ENCODE results near the gene INTS3.

INTS3 gene

DNA sequence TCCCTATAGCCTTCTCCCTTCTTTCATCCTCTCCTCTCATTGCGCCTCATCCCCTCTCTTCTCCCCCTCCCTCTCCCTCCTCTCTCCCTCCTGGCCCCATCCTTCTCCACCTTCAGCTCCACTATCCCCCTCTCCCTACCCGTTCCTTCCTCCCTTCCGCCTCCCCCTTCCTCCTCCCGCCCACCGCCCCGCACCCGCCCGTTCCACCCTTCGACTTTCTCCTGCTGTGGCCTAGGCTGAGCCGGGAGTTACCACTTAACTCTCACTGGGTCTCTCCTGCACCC lies 47.8 kb upstream of the INTS3 start:
- Histone ChIP-seq H2AFZ (ENCODE audit: low read length) (no peak overlapping the region), H3K4me1 (ENCODE audit: insufficient read depth, low read length, poor library complexity, severe bottlenecking) (no peaks in the 10 kb centered on the region), H3K79me2 (ENCODE audit: insufficient read depth, low read length) (no peaks in the 10 kb centered on the region), H3K9me3 (ENCODE audit: insufficient read depth, low read depth, low read length) (no peaks in the 10 kb centered on the region), H3K4me3 (ENCODE audit: low read length, poor library complexity, severe bottlenecking) (no peak overlapping the region), H3K27me3 (ENCODE audit: insufficient read depth, low read length, poor library complexity, severe bottlenecking) (no peaks in the 10 kb centered on the region), H3K36me3 (ENCODE audit: insufficient read depth, low read length) (no peaks in the 10 kb centered on the region), H4K20me1 (ENCODE audit: insufficient read depth, low read length, poor library complexity, severe bottlenecking) (no peaks in the 10 kb centered on the region), H3F3A (ENCODE audit: low read depth) (no peaks in the 10 kb centered on the region), H3K9ac (ENCODE audit: low read depth, low read length, poor library complexity, severe bottlenecking) (no peak overlapping the region), H3K9me2 (replicated peaks; ENCODE audit: low read depth, low read length) (no peaks in the 10 kb centered on the region), H3K4me2 (ENCODE audit: low read depth, low read length, poor library complexity, severe bottlenecking) (no peak overlapping the region)
- TF ChIP-seq, protein P1, sequence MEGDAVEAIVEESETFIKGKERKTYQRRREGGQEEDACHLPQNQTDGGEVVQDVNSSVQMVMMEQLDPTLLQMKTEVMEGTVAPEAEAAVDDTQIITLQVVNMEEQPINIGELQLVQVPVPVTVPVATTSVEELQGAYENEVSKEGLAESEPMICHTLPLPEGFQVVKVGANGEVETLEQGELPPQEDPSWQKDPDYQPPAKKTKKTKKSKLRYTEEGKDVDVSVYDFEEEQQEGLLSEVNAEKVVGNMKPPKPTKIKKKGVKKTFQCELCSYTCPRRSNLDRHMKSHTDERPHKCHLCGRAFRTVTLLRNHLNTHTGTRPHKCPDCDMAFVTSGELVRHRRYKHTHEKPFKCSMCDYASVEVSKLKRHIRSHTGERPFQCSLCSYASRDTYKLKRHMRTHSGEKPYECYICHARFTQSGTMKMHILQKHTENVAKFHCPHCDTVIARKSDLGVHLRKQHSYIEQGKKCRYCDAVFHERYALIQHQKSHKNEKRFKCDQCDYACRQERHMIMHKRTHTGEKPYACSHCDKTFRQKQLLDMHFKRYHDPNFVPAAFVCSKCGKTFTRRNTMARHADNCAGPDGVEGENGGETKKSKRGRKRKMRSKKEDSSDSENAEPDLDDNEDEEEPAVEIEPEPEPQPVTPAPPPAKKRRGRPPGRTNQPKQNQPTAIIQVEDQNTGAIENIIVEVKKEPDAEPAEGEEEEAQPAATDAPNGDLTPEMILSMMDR (conservative IDR thresholded peaks at IDR 0.05; ENCODE audit: low read length) = no peak
- TF ChIP-seq EZH2phosphoT487 (IDR thresholded peaks at IDR 0.05; ENCODE audit: borderline replicate concordance) = no peak

DNA sequence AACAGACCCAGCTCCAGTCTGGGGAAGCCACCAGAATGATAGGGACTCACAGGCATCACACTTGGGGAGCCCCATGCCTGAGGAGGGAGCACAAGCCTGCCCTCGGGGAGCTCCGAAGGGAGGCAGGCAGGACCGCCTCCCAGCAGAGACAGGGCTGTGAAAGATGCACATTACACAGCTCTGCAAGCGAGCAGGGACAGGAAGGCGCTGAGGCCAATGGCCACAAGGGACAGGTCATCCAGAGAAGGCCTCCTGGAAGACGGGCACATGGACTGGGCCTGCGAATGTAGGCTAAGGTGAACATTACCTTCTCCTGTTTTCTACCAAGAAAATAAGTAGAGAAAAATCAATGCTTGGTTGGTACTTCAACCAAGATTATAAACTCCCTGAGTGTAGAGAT lies 45.1 kb upstream of the INTS3 start:
- Histone ChIP-seq H3K79me2 (ENCODE audit: insufficient read depth, low read length) (no peaks in the 10 kb centered on the region), H3K9me2 (replicated peaks; ENCODE audit: low read depth, low read length) (no peaks in the 10 kb centered on the region), H3K36me3 (ENCODE audit: insufficient read depth, low read length) (no peaks in the 10 kb centered on the region), H2AFZ (ENCODE audit: low read length) (no peak overlapping the region), H3K9ac (ENCODE audit: low read depth, low read length, poor library complexity, severe bottlenecking) (no peak overlapping the region), H4K20me1 (ENCODE audit: insufficient read depth, low read length, poor library complexity, severe bottlenecking) (no peaks in the 10 kb centered on the region), H3K4me3 (ENCODE audit: low read length, poor library complexity, severe bottlenecking) (no peak overlapping the region), H3K4me1 (ENCODE audit: insufficient read depth, low read length, poor library complexity, severe bottlenecking) (no peaks in the 10 kb centered on the region), H3K4me2 (ENCODE audit: low read depth, low read length, poor library complexity, severe bottlenecking) (no peak overlapping the region), H3F3A (ENCODE audit: low read depth) (no peaks in the 10 kb centered on the region), H3K9me3 (ENCODE audit: insufficient read depth, low read depth, low read length) (no peaks in the 10 kb centered on the region), H3K27me3 (ENCODE audit: insufficient read depth, low read length, poor library complexity, severe bottlenecking) (no peaks in the 10 kb centered on the region)
- TF ChIP-seq, protein P1 (conservative IDR thresholded peaks at IDR 0.05; ENCODE audit: low read length) = no peak
- no peak for TF ChIP-seq EZH2phosphoT487 (IDR thresholded peaks at IDR 0.05; ENCODE audit: borderline replicate concordance)

DNA sequence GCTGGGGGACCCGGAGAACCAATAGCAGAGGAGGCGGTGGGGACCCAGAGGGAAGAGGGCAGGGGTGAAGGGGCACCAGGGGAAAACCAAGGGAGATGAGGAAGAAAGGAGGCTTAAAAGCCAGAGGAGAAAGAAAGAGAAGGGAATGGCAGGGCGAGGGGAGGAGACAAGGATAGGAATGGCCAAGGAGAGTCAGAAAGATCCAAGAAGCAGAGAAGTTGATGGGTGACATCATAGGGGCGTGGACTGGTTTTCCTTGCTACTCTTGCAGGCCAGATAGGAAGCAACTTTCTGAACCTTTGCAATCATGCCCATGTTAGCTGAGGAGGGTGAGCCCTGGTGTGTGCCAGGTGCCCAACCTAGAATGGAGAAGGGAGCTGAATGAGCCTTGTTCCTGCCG lies 44.0 kb upstream of the INTS3 start:
- H3K9ac ChIP-seq (ENCODE audit: low read depth, low read length, poor library complexity, severe bottlenecking) = no peak overlapping the region
- H3K4me1 ChIP-seq (ENCODE audit: insufficient read depth, low read length, poor library complexity, severe bottlenecking) = no peaks in the 10 kb centered on the region
- H3K36me3 ChIP-seq (ENCODE audit: insufficient read depth, low read length) = no peaks in the 10 kb centered on the region
- H3F3A ChIP-seq (ENCODE audit: low read depth) = no peaks in the 10 kb centered on the region
- no peaks in the 10 kb centered on the region for H3K9me2 ChIP-seq (replicated peaks; ENCODE audit: low read depth, low read length)
- no peaks in the 10 kb centered on the region for H3K9me3 ChIP-seq (ENCODE audit: insufficient read depth, low read depth, low read length)
- TF ChIP-seq, protein P1 (conservative IDR thresholded peaks at IDR 0.05; ENCODE audit: low read length) = no peak
- H2AFZ ChIP-seq (ENCODE audit: low read length) = no peak overlapping the region
- H3K79me2 ChIP-seq (ENCODE audit: insufficient read depth, low read length) = no peaks in the 10 kb centered on the region
- no peaks in the 10 kb centered on the region for H4K20me1 ChIP-seq (ENCODE audit: insufficient read depth, low read length, poor library complexity, severe bottlenecking)
- no peak overlapping the region for H3K4me2 ChIP-seq (ENCODE audit: low read depth, low read length, poor library complexity, severe bottlenecking)
- H3K4me3 ChIP-seq (ENCODE audit: low read length, poor library complexity, severe bottlenecking) = no peak overlapping the region
- no peaks in the 10 kb centered on the region for H3K27me3 ChIP-seq (ENCODE audit: insufficient read depth, low read length, poor library complexity, severe bottlenecking)
